CD4-positive, alpha-beta T cell treated with Interleukin-4 for 4 hours (primary cell): Measurements from ENCODE around the gene ACP5.
A peak's percentile ranks its signal among the peaks of the same experiment; 100 is the strongest.

Experiments
- DNase-seq: peaks from one replicate; pipeline ENCODE4 v3.0.0-alpha.2; 2020

Gene ACP5

GRCh38 chr19:11547929-11548700 is 29.3 kb downstream of the ACP5 start:
- no peak for DNase-seq

- no peak for DNase-seq
These were observed 36.2 kb downstream of the ACP5 start for GRCh38 chr19:11541238-11541637.

GRCh38 chr19:11540645-11541044 is 36.8 kb downstream of the ACP5 start:
- no peak for DNase-seq

- no peak for DNase-seq
These were observed 37.7 kb downstream of the ACP5 start for GRCh38 chr19:11539495-11540365.

- DNase-seq, result no peak
These were observed 39.0 kb downstream of the ACP5 start, which contains the start of gene CNN1 for GRCh38 chr19:11538232-11539036. TSS of gene CNN1 (plus strand) at chr19:11538851. CDS start at chr19:11538928, 77 bp downstream.

- peak; percentile 72 for DNase-seq
These were observed 41.5 kb downstream of the ACP5 start for GRCh38 chr19:11535792-11536595.

- no peak for DNase-seq
These were observed 42.5 kb downstream of the ACP5 start for GRCh38 chr19:11534948-11535347.

GRCh38 chr19:11534538-11534937 is 42.9 kb downstream of the ACP5 start:
- DNase-seq, result no peak

GRCh38 chr19:11530432-11530831 is 47.0 kb downstream of the ACP5 start:
- peak; percentile 27 for DNase-seq

- peak; percentile 94 for DNase-seq
These were observed 48.7 kb downstream of the ACP5 start, which contains the start of gene ECSIT for GRCh38 chr19:11528551-11529341. TSS of gene ECSIT (minus strand) at chr19:11529134. CDS start at chr19:11519170, 9,964 bp downstream.
